Ascending aorta (tissue), 2 donors: Measurements from ENCODE around the gene JMJD6. TPM values are rescaled to one million over a fixed set of nuclear protein-coding genes. Genes with fewer than 3 reads are reported as not detected.
A peak's percentile ranks its signal among the peaks of the same experiment; 100 is the strongest.
"Not testable (repeated sequence)": the region's sequence is repeated elsewhere in the genome, so short reads cannot be mapped to it uniquely, and the experiment has no call there.

ENCODE experiments used
- DNase-seq, 2 donors: peaks; one replicate each; pipeline ENCODE4 v3.0.0-alpha.2; 2019; ENCODE audit warnings: low spot score in 2 of 2
- H3K27ac ChIP-seq, 2 donors: fragments of 200-600 bp; sonication (generic); one replicate each; pipeline ENCODE4 v1.5.1; 2016 to 2017; ENCODE audit warnings: mild to moderate bottlenecking in 1 of 2
- H3K27me3 ChIP-seq: fragments of 200-600 bp; sonication (generic); one replicate; pipeline ENCODE4 v1.5.1; 2017
- H3K36me3 ChIP-seq, 2 donors: fragments of 200-600 bp; sonication (generic); one replicate each; pipeline ENCODE4 v1.5.1; 2016
- H3K4me1 ChIP-seq, 2 donors: fragments of 200-600 bp; sonication (generic); one replicate each; pipeline ENCODE4 v1.5.1; 2016 to 2017; ENCODE audit warnings: mild to moderate bottlenecking in 1 of 2
- H3K4me3 ChIP-seq, 2 donors: fragments of 200-600 bp; sonication (generic); one replicate each; pipeline ENCODE4 v1.5.1; 2016 to 2017; ENCODE audit warnings: mild to moderate bottlenecking in 1 of 2
- H3K9me3 ChIP-seq, 2 donors: fragments of 200-600 bp; sonication (generic); one replicate each; pipeline ENCODE4 v1.5.1; 2016
- CTCF ChIP-seq, 3 experiments: fragments of 200-600 bp in 2 of 3; fragments of 450-650 bp in 1 of 3; sonication (generic) in 2 of 3; IDR thresholded peaks; one replicate each; pipeline ENCODE4 v1.5.1; 2016 to 2019; ENCODE audit warnings: antibody characterized with exemption in 3 of 3, mild to moderate bottlenecking in 1 of 3, moderate library complexity in 1 of 3
- intact Hi-C: fragments of 100-400 bp; cut with DNase I; formaldehyde crosslinking; loops from one replicate; pipeline ENCODE4 v1.15.1; 2023
- total RNA-seq: library from RNA; depleted of rRNA; stranded (reverse); fragments of >200 nt; gene quantifications from one replicate; pipeline ENCODE4 v1.1.0, GENCODE V29; 2016

JMJD6 gene
- total RNA-seq, 1 donor from 2014 or later: 29.4 TPM

GRCh38 chr17:76714822-76715495 is 11.4 kb downstream of the JMJD6 start:
- peaks cover 0 to 26% of the 10 kb centered on the region in 2 donors for H3K4me1 ChIP-seq
- intact Hi-C loops: loop anchor here (2.0 to 10.0 kb wide), 4 partner anchors 43 to 190 kb away; no protein-coding TSS in a partner anchor
- TF ChIP-seq CTCF (IDR thresholded peaks at IDR 0.05): peak; percentile 78 to 91 (median 79)
- no peak overlapping the region for H3K4me3 ChIP-seq
- H3K9me3 ChIP-seq: no peaks in the 10 kb centered on the region
- H3K27me3 ChIP-seq: no peaks in the 10 kb centered on the region
- DNase-seq: peak in 1 of 2 donors; percentile 83
- H3K36me3 ChIP-seq: peaks cover 45 to 67% of the 10 kb centered on the region in 2 donors
- peak overlapping the region; percentile 69 to 72 for H3K27ac ChIP-seq

- peaks cover 39 to 61% of the 10 kb centered on the region in 2 donors for H3K36me3 ChIP-seq
- peak overlapping the region in 1 of 2 donors; percentile 72 for H3K27ac ChIP-seq
- intact Hi-C loops: loop anchor here (2.0 to 10.0 kb wide), 4 partner anchors 42 to 190 kb away; no protein-coding TSS in a partner anchor
- no peaks in the 10 kb centered on the region for H3K27me3 ChIP-seq
- H3K9me3 ChIP-seq: no peaks in the 10 kb centered on the region
- peaks cover 0 to 26% of the 10 kb centered on the region in 2 donors for H3K4me1 ChIP-seq
- no peak for DNase-seq
- H3K4me3 ChIP-seq: no peak overlapping the region
- TF ChIP-seq CTCF (IDR thresholded peaks at IDR 0.05): no peak
Observed at GRCh38 chr17:76714336-76714735, 12.1 kb downstream of the JMJD6 start.

- no peak overlapping the region for H3K27ac ChIP-seq
- no peak for DNase-seq
- TF ChIP-seq CTCF (IDR thresholded peaks at IDR 0.05): no peak
- H3K4me3 ChIP-seq: no peak overlapping the region
- intact Hi-C loops: loop anchor here (2.0 to 10.0 kb wide), 4 partner anchors 41 to 189 kb away; no protein-coding TSS in a partner anchor
- H3K27me3 ChIP-seq: no peaks in the 10 kb centered on the region
- H3K36me3 ChIP-seq: peaks cover 33 to 55% of the 10 kb centered on the region in 2 donors
- H3K4me1 ChIP-seq: peaks cover 0 to 28% of the 10 kb centered on the region in 2 donors
- H3K9me3 ChIP-seq: no peaks in the 10 kb centered on the region
Observed at GRCh38 chr17:76713765-76714164, 12.6 kb downstream of the JMJD6 start.

- not testable (repeated sequence) for H3K27me3 ChIP-seq, H3K9me3 ChIP-seq, DNase-seq, H3K4me3 ChIP-seq
- intact Hi-C loops: loop anchor here (5.0 to 10.0 kb wide), 3 partner anchors 40 to 188 kb away; no protein-coding TSS in a partner anchor
- Histone ChIP-seq H3K36me3 (peaks cover 19 to 41% of the 10 kb centered on the region in 2 donors), H3K4me1 (peaks cover 4 to 42% of the 10 kb centered on the region in 2 donors), H3K27ac (peak overlapping the region; percentile 75 to 79)
Observed at GRCh38 chr17:76712321-76712720, 14.1 kb downstream of the JMJD6 start.

- Histone ChIP-seq H3K9me3 (no peaks in the 10 kb centered on the region), H3K4me3 (peak within 1 kb of the TSS; percentile 85 to 96), H3K27me3 (no peaks in the 10 kb centered on the region), H3K36me3 (peaks cover 6 to 28% of the 10 kb centered on the region in 2 donors), H3K27ac (peak within 1 kb of the TSS; percentile 96 to 97), H3K4me1 (peaks cover 4 to 41% of the 10 kb centered on the region in 2 donors)
- DNase-seq: peak in 1 of 2 donors; percentile 88
- no peak for TF ChIP-seq CTCF (IDR thresholded peaks at IDR 0.05)
- intact Hi-C loops: loop anchor here (1.0 to 10.0 kb wide), 5 partner anchors 15 to 186 kb away; partner anchors contain the start of genes JMJD6 and METTL23
Observed at GRCh38 chr17:76710863-76711611, 15.4 kb downstream of the JMJD6 start, which contains the start of gene MXRA7. MXRA7 (minus strand) TSS chr17:76710965; CDS start chr17:76710946, 19 bp downstream.

GRCh38 chr17:76709951-76710862 is 16.2 kb downstream of the JMJD6 start:
- H3K27me3 ChIP-seq, DNase-seq, H3K9me3 ChIP-seq: not testable (repeated sequence)
- intact Hi-C loops: loop anchor here (1.0 to 10.0 kb wide), 4 partner anchors 10 to 185 kb away; no protein-coding TSS in a partner anchor
- H3K36me3 ChIP-seq: peaks cover 5 to 20% of the 10 kb centered on the region in 2 donors
- peak overlapping the region; percentile 96 to 97 for H3K27ac ChIP-seq
- H3K4me1 ChIP-seq: peaks cover 4 to 33% of the 10 kb centered on the region in 2 donors
- peak overlapping the region; percentile 85 to 96 for H3K4me3 ChIP-seq
